ENCODE data around the gene GDF11.

Gene GDF11

DNA sequence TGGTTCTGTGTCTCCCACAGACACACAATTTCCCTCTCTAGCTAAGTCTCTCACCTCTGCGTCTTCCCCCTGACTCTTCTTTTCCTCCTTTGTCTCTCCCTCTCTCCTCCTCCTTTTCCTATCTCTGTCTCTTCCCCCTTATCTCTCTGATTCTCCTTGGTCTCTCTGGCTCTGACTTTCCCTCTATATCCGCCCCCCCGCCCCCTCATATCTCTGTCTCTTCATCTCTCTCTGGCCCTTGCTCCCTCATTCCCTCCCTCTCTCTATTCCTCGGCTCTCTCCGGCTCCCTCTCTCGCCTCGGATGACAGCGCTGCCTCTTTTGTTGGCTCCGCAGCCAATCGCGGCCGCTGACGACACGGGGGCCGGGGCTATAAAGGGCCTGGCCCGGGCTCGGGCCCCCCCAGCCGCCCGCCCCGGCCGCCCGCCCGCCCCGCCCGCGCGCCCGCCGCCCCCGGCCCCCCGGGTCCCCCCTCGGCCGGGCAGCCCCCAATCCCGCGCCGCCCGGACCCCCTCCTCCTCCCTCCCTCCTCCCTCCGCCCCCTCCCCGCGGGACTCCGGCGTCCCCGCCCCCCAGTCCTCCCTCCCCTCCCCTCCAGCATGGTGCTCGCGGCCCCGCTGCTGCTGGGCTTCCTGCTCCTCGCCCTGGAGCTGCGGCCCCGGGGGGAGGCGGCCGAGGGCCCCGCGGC lies at the start of gene GDF11:
Gene GDF11, plus strand, starts transcription at position 404 of the 687 bp plus-strand sequence. Its CDS starts 195 bp downstream, at position 599.
- Mint-ChIP-seq H3K36me3 (no peaks in the 10 kb centered on the region), H3K27ac (peak within 1 kb of the TSS; percentile 74), H3K27me3 (no peaks in the 10 kb centered on the region), H3K4me3 (peak within 1 kb of the TSS; percentile 90), H3K4me1 (peaks cover 46% of the 10 kb centered on the region), H3K9me3 (no peaks in the 10 kb centered on the region)

DNA sequence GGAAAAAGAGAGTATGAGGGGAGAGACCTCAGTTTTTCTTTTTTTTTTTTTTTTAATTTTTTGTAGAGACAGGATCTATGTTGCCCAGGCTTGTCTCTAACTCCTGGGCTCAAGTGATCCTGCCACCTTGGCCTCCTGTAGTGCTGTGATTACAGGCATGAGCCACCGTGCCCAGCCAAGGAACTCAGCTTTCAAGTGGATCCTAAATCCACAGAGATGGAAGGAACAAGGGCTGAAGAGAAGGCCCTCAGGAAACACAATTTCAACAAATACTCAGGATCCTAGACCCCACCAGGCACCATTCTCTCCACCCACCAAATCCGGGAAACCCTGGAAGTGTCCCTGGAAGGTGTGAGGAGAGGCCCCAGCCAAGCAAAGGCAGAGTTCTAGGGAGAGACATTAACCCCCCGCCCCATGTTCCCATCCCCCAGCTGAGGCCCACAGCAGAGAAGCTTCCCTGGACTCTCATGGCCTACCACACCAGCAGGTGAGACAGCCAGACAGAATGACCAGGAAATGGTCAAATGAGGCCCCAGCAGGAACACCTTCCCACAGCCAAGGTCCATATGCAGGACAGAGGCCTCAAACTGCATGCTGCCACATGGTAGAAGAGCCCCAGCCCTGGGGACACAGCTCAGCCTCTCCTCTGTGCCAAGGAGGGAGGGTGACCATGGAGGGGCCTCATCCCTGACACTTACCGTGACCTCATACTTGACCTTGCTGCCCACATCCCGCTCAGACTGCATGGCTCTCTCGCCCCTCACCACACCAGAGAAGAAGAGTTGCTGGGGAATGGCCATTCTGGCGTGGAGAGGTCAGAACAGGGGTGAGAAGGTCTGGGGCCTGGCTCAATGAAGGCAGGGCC lies 49.4 kb upstream of the GDF11 start:
- Mint-ChIP-seq H3K36me3 (no peaks in the 10 kb centered on the region), H3K27me3 (no peaks in the 10 kb centered on the region), H3K4me3 (no peak overlapping the region), H3K9me3 (no peaks in the 10 kb centered on the region), H3K27ac (no peak overlapping the region), H3K4me1 (no peaks in the 10 kb centered on the region)

DNA sequence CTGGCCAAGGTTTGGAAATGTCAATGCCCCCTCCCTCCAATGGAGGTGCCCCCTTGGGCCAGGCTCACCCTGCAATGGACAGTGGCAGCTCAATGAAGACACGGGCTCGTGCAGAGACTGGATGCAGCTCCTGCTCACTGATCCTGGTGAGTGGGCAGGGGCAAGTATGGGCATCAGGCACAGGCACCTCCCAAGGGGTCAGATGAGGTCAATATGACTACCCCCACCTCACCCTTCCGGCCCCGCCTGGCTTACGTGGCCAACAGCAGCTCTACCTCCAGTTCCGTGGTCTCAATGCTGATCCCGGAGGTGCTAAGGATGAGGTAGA lies 48.8 kb upstream of the GDF11 start:
- Mint-ChIP-seq H3K4me3 (no peak overlapping the region), H3K36me3 (no peaks in the 10 kb centered on the region), H3K27me3 (no peaks in the 10 kb centered on the region), H3K9me3 (no peaks in the 10 kb centered on the region), H3K4me1 (no peaks in the 10 kb centered on the region), H3K27ac (no peak overlapping the region)

DNA sequence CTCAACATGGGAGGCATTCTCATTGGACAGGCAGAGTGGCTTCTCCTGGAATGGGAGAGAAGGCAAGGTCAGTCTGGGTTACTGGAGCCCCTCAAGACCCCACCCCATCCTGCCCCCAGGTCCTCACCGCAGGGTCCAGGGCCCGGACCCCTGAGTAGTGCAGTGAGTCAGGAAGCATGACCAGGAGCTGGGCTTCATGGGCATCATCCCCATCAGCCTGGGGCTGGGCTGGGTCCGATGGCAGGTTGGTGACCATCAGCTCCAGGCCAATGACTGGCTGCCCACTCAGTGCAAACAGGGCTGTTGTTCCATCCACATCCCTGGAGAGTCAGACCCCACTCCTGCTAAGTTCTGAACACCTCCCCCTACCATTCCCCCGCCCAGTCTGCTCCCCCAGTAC lies 48.3 kb upstream of the GDF11 start:
- Mint-ChIP-seq H3K4me3 (no peak overlapping the region), H3K27me3 (no peaks in the 10 kb centered on the region), H3K36me3 (no peaks in the 10 kb centered on the region), H3K9me3 (no peaks in the 10 kb centered on the region), H3K4me1 (no peaks in the 10 kb centered on the region), H3K27ac (no peak overlapping the region)

DNA sequence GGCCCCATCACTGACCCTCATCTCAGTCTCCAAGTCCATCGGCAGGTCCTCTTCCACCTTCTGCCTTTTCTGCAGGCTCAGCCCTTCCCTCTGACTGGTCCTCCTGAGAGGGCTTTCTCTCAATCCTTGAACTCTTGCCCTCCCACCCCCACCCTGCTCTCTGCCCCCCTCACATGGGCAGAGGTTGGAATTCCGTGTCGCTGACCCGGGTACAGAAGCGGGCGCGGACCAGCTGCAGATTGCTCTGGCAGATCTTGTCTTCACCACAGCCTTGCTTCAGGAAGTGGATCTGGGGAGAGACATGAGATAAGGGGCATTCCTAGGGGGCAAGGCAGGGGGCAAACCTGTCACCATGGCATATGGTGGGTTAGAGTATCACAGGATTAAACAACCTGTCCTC lies 47.6 kb upstream of the GDF11 start:
- H3K36me3 Mint-ChIP-seq = no peaks in the 10 kb centered on the region
- no peak overlapping the region for H3K27ac Mint-ChIP-seq
- H3K4me1 Mint-ChIP-seq = no peaks in the 10 kb centered on the region
- H3K9me3 Mint-ChIP-seq = no peaks in the 10 kb centered on the region
- H3K27me3 Mint-ChIP-seq = no peaks in the 10 kb centered on the region
- no peak overlapping the region for H3K4me3 Mint-ChIP-seq

DNA sequence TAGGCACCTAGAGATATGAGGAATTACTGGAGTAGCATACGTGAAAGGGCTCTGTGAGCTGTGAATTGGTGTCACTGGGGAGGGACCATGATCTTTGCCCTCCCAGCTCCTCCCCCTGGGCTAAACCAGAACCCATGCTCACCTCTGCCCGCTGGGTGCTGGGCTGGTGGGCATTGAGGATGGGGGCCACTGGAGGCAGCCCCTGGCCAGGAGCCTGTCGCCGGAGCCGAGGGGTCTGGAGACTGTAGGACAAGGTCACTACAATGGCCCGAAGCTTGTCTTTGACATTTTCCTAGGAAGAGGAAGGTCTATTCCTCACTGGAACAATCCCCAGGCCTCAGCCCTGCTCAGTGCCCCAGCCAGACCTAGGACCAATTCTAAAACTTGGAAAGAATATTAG lies 46.8 kb upstream of the GDF11 start:
- H3K4me3 Mint-ChIP-seq = no peak overlapping the region
- no peaks in the 10 kb centered on the region for H3K4me1 Mint-ChIP-seq
- H3K27ac Mint-ChIP-seq = no peak overlapping the region
- no peaks in the 10 kb centered on the region for H3K27me3 Mint-ChIP-seq
- H3K9me3 Mint-ChIP-seq = no peaks in the 10 kb centered on the region
- no peaks in the 10 kb centered on the region for H3K36me3 Mint-ChIP-seq

DNA sequence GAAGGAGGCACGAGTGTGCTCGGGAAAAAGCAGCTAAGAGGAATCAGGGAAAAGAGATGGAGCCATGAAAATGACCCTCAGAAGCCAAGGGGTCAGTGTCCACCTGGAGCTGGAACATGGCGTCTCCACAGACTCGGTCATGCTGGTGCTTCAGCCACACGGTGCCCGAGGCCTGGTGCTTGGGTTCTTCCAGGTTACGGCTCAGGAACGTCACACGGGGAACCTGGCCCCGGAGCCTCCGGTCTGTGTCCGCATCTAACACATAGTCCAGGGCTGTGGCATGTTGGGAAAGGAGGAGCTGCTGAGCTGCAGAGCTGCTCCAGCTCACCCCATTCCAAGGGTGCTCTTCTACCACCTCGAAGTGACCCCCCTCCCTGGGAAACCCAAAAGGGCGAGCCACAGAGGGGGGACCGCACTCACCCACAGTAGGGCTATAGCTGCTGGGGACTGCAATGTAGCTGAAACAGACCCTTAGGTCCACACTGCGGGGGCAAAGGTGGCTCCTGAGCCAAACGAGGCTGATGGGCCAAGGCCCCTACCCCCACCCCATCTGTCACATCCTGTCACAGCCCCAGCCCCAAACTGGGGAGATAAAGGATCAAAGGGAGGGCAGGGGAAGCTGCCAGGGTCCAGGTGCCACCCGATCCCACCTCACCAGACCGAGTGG lies 46.0 kb upstream of the GDF11 start:
- Mint-ChIP-seq H3K27ac (no peak overlapping the region), H3K9me3 (no peaks in the 10 kb centered on the region), H3K36me3 (no peaks in the 10 kb centered on the region), H3K4me1 (no peaks in the 10 kb centered on the region), H3K27me3 (no peaks in the 10 kb centered on the region), H3K4me3 (no peak overlapping the region)

DNA sequence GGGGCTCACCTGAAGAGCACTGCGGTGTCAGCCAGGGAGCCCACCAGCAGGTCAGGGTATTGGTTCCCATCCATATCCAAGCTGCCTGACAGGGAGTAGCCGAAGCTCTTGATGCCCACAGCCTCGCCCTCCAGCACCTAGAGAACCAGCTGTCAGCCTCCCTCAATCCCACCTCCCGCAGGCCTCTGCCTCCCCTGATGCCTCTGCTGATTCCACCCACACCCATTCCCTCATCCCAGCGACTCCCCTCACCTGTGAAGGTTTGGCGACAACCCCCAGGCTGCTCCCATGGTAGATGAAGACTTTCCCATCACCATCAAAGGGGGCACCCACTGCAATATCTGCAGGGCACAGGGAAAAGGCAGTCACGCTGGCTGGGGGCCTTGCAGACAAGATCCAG lies 45.2 kb upstream of the GDF11 start:
- Mint-ChIP-seq H3K4me1 (no peaks in the 10 kb centered on the region), H3K27ac (no peak overlapping the region), H3K36me3 (no peaks in the 10 kb centered on the region), H3K4me3 (no peak overlapping the region), H3K27me3 (no peaks in the 10 kb centered on the region), H3K9me3 (no peaks in the 10 kb centered on the region)

DNA sequence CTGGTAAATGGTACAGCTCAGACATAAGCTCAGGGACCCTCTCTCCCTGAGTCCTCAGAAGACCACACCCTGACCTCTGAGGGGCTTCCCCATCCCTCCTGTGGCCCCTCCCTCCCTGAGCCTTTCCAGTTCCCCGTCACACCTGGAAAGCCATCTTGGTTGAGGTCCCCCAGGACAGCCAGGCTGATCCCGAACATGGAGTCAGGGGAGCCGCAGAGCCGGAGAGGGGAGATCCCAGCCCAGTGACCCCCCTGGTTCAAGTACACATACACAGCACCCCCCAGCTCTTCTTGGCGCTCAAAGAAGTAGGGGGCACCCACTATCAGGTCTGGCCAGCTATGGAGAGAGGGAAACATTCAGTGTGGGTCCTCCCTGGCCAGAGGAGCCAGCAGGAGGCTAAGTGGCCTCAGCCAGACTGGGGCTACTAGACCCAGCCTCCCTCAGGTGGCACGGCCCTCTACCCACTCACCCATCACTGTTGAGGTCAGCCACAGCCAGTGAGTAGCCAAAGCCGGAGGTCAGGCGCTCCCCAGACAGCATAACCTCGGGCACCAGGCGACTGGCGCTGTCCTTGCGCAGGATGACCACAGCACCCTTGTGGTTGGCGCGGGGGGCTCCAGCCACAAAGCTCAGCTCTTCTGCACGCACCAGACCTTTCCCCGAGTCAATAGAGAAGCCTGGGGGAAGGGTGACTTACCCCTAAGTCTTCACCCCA lies 44.5 kb upstream of the GDF11 start:
- Mint-ChIP-seq H3K27ac (no peak overlapping the region), H3K36me3 (no peaks in the 10 kb centered on the region), H3K4me3 (no peak overlapping the region), H3K4me1 (no peaks in the 10 kb centered on the region), H3K9me3 (no peaks in the 10 kb centered on the region), H3K27me3 (no peaks in the 10 kb centered on the region)

DNA sequence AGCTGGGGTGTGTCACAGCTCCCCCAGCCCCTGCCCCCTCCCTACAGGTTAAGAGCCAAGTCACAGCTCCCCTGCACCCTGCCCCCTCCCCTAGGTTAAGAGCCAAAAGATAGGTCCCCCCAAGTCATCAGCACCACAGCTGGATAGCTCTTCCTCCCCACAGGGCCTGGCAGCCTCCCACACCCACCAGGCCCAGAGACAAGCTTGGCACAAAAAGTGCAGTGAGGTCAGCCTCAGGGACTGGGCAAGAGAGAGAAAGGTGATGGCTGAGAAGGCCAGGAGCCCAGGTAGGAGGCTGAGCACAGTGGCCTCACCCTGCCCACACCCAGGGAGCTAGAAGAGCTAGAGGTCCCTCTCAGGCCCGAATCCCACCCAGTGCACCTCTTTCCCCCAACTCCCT lies 44.0 kb upstream of the GDF11 start:
- no peaks in the 10 kb centered on the region for H3K4me1 Mint-ChIP-seq
- H3K27me3 Mint-ChIP-seq = no peaks in the 10 kb centered on the region
- no peaks in the 10 kb centered on the region for H3K36me3 Mint-ChIP-seq
- H3K4me3 Mint-ChIP-seq = no peak overlapping the region
- H3K27ac Mint-ChIP-seq = no peak overlapping the region
- H3K9me3 Mint-ChIP-seq = no peaks in the 10 kb centered on the region

DNA sequence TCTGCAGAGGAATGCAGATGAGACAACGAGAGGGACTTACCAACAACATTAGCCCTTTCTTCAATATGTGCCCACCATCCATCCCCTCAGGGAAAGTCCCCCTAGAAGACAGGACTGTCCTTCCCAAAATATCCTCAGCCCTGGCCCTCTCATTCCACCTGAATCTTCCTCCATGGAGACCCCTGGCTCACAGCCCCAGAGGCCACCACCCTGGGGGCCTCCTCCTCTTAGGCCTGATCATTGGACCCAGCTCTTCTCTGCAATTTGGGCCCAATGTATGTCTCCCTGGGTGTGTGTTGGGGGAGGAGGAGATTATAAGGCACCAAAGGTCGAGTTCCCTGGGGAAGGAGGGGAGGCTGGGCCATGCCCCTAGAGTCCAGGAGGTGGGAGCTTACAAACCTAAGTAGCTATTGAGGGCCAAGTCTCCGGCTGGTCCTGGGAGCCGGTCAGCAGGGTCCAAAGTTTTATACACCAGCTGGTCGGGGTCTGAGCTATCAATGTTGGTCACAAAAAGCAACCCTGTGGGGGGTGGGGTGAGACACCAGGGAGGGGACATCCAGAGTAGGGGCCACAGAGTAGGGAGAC lies 43.4 kb upstream of the GDF11 start:
- H3K36me3 Mint-ChIP-seq = no peaks in the 10 kb centered on the region
- no peak overlapping the region for H3K4me3 Mint-ChIP-seq
- no peaks in the 10 kb centered on the region for H3K27me3 Mint-ChIP-seq
- H3K27ac Mint-ChIP-seq = no peak overlapping the region
- no peaks in the 10 kb centered on the region for H3K9me3 Mint-ChIP-seq
- H3K4me1 Mint-ChIP-seq = no peaks in the 10 kb centered on the region

DNA sequence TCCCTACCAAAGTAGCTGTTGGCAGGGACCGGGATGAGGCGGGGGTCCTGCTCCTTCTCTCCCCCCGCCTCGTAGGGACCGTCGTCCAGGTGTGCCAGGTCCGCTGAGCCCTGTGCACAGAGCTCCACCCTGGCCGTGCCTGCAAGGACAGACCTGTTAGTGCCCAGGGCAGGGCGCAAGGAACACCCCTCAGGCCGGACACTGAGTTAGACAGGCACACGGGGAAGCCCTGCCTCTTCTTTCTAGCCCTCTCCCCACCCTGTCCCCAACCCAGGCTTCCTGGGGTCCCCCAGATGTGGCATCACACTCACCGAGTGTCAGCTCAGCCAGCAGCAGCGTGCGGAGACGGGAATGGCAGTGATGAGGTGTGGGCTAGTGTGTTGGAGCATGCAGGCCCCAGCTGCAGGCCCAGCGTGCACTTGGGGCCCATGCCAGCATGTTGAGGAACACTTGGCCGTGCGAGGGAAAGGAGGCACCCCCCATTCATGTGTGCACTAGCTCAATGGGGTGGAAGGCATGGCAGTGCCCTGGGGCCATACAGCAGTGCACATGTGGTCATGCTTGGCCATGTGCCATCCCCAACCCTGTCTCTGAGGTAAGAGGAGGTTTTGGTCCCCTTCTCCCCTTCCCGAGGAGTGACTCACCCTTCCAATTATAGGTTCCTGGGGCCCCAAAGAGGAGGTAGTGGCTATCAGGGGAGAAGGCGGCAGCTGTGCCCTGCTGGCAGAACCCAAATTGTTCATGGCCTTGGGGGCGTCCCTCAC lies 42.5 kb upstream of the GDF11 start:
- Mint-ChIP-seq H3K27me3 (no peaks in the 10 kb centered on the region), H3K4me3 (no peak overlapping the region), H3K4me1 (no peaks in the 10 kb centered on the region), H3K27ac (no peak overlapping the region), H3K36me3 (no peaks in the 10 kb centered on the region), H3K9me3 (no peaks in the 10 kb centered on the region)

DNA sequence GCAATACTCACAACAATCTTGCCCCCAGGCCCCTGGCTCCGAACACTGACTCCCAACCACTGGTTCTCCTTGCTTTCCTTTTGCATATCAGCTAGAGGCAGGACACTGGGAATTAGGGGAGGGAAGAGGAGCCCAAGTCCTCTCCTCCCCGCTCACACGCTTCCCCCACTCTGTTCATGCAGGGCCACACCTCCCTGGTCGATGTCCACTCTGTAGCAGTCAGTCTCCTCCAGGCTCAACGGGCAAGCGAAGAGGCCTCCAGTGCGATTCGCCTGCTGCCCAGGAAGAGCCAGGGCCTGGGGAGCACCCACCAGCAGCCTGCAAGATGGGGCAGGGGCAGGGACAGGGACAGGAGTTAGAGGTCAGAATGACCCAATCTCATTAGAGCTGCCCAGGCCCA lies 40.1 kb upstream of the GDF11 start:
- no peak overlapping the region for H3K27ac Mint-ChIP-seq
- H3K4me3 Mint-ChIP-seq = no peak overlapping the region
- H3K4me1 Mint-ChIP-seq = peaks cover 6% of the 10 kb centered on the region
- no peaks in the 10 kb centered on the region for H3K9me3 Mint-ChIP-seq
- no peaks in the 10 kb centered on the region for H3K36me3 Mint-ChIP-seq
- peaks cover 5% of the 10 kb centered on the region for H3K27me3 Mint-ChIP-seq

DNA sequence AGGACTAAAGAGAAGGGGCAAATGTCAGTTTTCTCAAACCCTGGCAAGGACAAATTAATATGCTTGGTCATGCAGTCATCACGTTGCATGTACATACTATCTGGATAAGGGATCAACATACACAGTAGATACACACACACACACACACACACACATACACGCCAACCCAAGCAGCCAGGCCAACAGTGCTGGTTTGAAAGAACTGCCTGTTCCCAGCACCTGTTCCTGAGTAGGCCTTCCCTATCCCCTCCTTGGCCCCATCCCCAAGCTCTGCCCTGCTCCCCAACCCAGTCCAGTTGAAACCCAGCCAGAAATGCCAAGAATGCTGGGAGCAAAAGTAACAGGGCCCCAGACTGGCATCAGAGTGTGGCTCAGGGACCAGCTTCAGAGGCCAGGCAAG lies 39.6 kb upstream of the GDF11 start:
- H3K36me3 Mint-ChIP-seq = no peaks in the 10 kb centered on the region
- peaks cover 10% of the 10 kb centered on the region for H3K4me1 Mint-ChIP-seq
- no peak overlapping the region for H3K4me3 Mint-ChIP-seq
- no peaks in the 10 kb centered on the region for H3K9me3 Mint-ChIP-seq
- no peak overlapping the region for H3K27ac Mint-ChIP-seq
- peaks cover 6% of the 10 kb centered on the region for H3K27me3 Mint-ChIP-seq

Data from activated naive CD4-positive, alpha-beta T cell treated with anti-CD3 and anti-CD28 coated beads, Interleukin-2, amount 50 U/mL, for 24 hours (primary cell).